Right lobe of liver (tissue), 6 donors: Measurements from ENCODE around the gene PARD6G. TPM values are rescaled to one million over a fixed set of nuclear protein-coding genes. Genes with fewer than 3 reads are reported as not detected.
"Not testable (repeated sequence)": the region's sequence is repeated elsewhere in the genome, so short reads cannot be mapped to it uniquely, and the experiment has no call there.

Source experiments
- ATAC-seq, 4 donors: fragments of 200-7000 bp; cut with Tn5 transposase; one replicate each; pipeline ENCODE4 v1.9.1; 2020; ENCODE audit warnings: mild to moderate bottlenecking in 4 of 4, moderate library complexity in 4 of 4
- DNase-seq, 3 donors: peaks; one replicate each; pipeline ENCODE4 v3.0.0-alpha.2; 2020
- H3K27ac ChIP-seq, 3 donors: fragments of 200-600 bp; one replicate each; pipeline ENCODE4 v1.8.0; 2022
- H3K27me3 ChIP-seq, 2 donors: fragments of 200-600 bp; one replicate each; pipeline ENCODE4 v1.8.0; 2022
- H3K36me3 ChIP-seq, 4 donors: fragments of 200-600 bp; sonication (generic) in 1 of 4; one replicate each; pipeline versions ENCODE4 v1.5.1 to v1.8.0; 2017 to 2022; ENCODE audit warnings: control low read depth in 1 of 4
- H3K4me1 ChIP-seq, 4 donors: fragments of 200-600 bp; sonication (generic) in 1 of 4; one replicate each; pipeline versions ENCODE4 v1.5.1 to v1.8.0; 2017 to 2022; ENCODE audit warnings: control low read depth in 1 of 4
- H3K4me3 ChIP-seq, 3 donors: fragments of 200-600 bp; one replicate each; pipeline ENCODE4 v1.8.0; 2022
- H3K9me3 ChIP-seq, 4 donors: fragments of 200-600 bp; sonication (generic) in 1 of 4; one replicate each; pipeline versions ENCODE4 v1.5.1 to v1.8.0; 2017 to 2022; ENCODE audit warnings: control low read depth in 1 of 4
- POLR2A ChIP-seq: fragments of 450-650 bp; IDR thresholded peaks from one replicate; pipeline ENCODE4 v1.6.1; 2017; ENCODE audit warnings: antibody characterized with exemption, mild to moderate bottlenecking
- WGBS: methylation state at CpG from one replicate; pipeline ENCODE4 v1.1.6; 2018; ENCODE audit warnings: low coverage, low lambda C conversion rate; ENCODE audit not compliant: insufficient coverage; ENCODE audit errors: missing lambda C conversion rate; 5-methylcytosine and 5-hydroxymethylcytosine counted together
- intact Hi-C, 2 donors: fragments of 100-400 bp; cut with DNase I; formaldehyde crosslinking; loops; one replicate each; pipeline versions ENCODE4 v1.11.2 to v1.14.1; 2022
- total RNA-seq, 6 experiments: library from RNA; depleted of rRNA in 2 of 6; stranded (reverse); fragments of >200 nt in 2 of 6; fragmentation: NEBNext Ultra II Directional in 3 of 6; extraction: Animal tissue kit (Norgen Biotek cat#: 25700) in 3 of 6; gene quantifications; one replicate each; pipeline versions ENCODE4 v1.1.0 to v1.2.4, GENCODE V29; 2016 to 2023
- TF ChIP-seq, protein P1 (sequence below), 4 donors: fragments of 200-600 bp in 3 of 4; fragments of 450-650 bp in 1 of 4; IDR thresholded peaks; one replicate each; pipeline versions ENCODE4 v1.5.1 to v1.8.0; 2016 to 2022; ENCODE audit warnings: antibody characterized with exemption in 4 of 4, mild to moderate bottlenecking in 2 of 4
- donor health status: DM: no; HTN: yes; CAD: no.
- donor health status: DM: no; HTN: no; CAD: no.
- donor health status: DM: no; HTN: no; CAD: no.
- donor health status: DM: no; HTN: yes; CAD: no.
- donor health status: DM: no; HTN: yes; CAD: no.

Gene PARD6G
- total RNA-seq, 6 experiments from 2014 or later: 1.1 to 5.5 (median 2.1) TPM

GRCh38 chr18:80243204-80243603 is 4.1 kb downstream of the PARD6G start:
- 64% methylated on average over 5 of the region's 5 CpGs for WGBS
- TF ChIP-seq POLR2A: no peak
- TF ChIP-seq, protein P1, sequence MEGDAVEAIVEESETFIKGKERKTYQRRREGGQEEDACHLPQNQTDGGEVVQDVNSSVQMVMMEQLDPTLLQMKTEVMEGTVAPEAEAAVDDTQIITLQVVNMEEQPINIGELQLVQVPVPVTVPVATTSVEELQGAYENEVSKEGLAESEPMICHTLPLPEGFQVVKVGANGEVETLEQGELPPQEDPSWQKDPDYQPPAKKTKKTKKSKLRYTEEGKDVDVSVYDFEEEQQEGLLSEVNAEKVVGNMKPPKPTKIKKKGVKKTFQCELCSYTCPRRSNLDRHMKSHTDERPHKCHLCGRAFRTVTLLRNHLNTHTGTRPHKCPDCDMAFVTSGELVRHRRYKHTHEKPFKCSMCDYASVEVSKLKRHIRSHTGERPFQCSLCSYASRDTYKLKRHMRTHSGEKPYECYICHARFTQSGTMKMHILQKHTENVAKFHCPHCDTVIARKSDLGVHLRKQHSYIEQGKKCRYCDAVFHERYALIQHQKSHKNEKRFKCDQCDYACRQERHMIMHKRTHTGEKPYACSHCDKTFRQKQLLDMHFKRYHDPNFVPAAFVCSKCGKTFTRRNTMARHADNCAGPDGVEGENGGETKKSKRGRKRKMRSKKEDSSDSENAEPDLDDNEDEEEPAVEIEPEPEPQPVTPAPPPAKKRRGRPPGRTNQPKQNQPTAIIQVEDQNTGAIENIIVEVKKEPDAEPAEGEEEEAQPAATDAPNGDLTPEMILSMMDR (IDR thresholded peaks at IDR 0.05): no peak
- intact Hi-C loops: no loop called here

GRCh38 chr18:80241919-80242777 is 5.2 kb downstream of the PARD6G start:
- no peak overlapping the region for H3K27ac ChIP-seq
- ATAC-seq (no peak), DNase-seq (no peak)
- no peaks in the 10 kb centered on the region for H3K9me3 ChIP-seq
- intact Hi-C loops: no loop called here
- 86% methylated on average over 3 of the region's 7 CpGs for WGBS
- H3K4me3 ChIP-seq: no peak overlapping the region
- no peak for TF ChIP-seq POLR2A
- TF ChIP-seq, protein P1 (IDR thresholded peaks at IDR 0.05): no peak
- H3K4me1 ChIP-seq: no peaks in the 10 kb centered on the region
- no peaks in the 10 kb centered on the region for H3K36me3 ChIP-seq
- H3K27me3 ChIP-seq: no peaks in the 10 kb centered on the region

More at GRCh38 chr18:80243204-80243603, 4.1 kb downstream of the PARD6G start:
- DNase-seq (no peak), ATAC-seq (no peak)
- Histone ChIP-seq H3K36me3 (no peaks in the 10 kb centered on the region), H3K9me3 (no peaks in the 10 kb centered on the region), H3K27ac (no peak overlapping the region), H3K4me3 (no peak overlapping the region), H3K27me3 (no peaks in the 10 kb centered on the region), H3K4me1 (no peaks in the 10 kb centered on the region)

- no peaks in the 10 kb centered on the region for H3K36me3 ChIP-seq
- no peak overlapping the region for H3K4me3 ChIP-seq
Observed at GRCh38 chr18:80239830-80240229, 7.5 kb downstream of the PARD6G start.

DNA sequence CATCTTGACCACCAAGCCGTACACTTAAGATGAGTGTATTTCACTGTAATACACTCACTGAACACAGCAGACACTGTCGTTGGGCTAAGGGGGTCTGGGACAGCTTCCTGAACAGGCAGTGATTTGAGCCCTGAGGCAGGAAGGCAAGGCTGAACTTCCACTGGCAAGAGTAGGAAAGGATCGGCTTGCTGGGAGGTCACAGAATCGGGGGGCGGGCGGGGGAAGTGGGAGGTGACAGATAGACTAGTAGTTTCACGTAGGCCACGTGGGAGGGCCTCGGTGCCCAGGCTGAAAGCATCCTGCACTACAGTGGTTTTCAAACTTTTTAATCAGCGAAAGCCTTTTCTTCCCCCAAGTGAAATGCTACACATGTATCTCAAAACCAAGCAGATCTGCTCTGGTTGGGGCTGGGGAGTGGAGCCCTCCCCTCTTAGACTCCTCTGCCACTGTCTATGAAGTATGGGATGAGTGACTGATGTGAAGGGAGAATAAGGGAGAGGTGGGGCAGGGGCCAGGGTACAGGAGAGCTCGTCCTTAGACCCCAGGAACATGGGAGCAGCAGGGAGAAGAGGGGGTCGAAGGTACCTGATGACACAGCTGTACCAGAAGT is 8.6 kb downstream of the PARD6G start:
- H3K9me3 ChIP-seq: no peaks in the 10 kb centered on the region

More at GRCh38 chr18:80239830-80240229, 7.5 kb downstream of the PARD6G start:
- no peak overlapping the region for H3K27ac ChIP-seq
- no peak for TF ChIP-seq POLR2A
- TF ChIP-seq, protein P1 (IDR thresholded peaks at IDR 0.05): no peak
- H3K4me1 ChIP-seq: no peaks in the 10 kb centered on the region
- intact Hi-C loops: no loop called here
- 46% methylated on average over 3 of the region's 5 CpGs for WGBS
- H3K27me3 ChIP-seq: no peaks in the 10 kb centered on the region
- DNase-seq (no peak), ATAC-seq (no peak)
- H3K9me3 ChIP-seq: no peaks in the 10 kb centered on the region

GRCh38 chr18:80237519-80237918 is 9.8 kb downstream of the PARD6G start:
- H3K27me3 ChIP-seq, intact Hi-C loops, ATAC-seq, H3K27ac ChIP-seq, H3K4me3 ChIP-seq, H3K36me3 ChIP-seq, H3K4me1 ChIP-seq, H3K9me3 ChIP-seq, DNase-seq: not testable (repeated sequence)

More for the DNA sequence above, 8.6 kb downstream of the PARD6G start:
- no peak overlapping the region for H3K27ac ChIP-seq
- no peaks in the 10 kb centered on the region for H3K36me3 ChIP-seq
- no peaks in the 10 kb centered on the region for H3K4me1 ChIP-seq
- WGBS: 69% methylated on average over 12 of the region's 12 CpGs
- ATAC-seq (no peak), DNase-seq (no peak)
- intact Hi-C loops: no loop called here
- no peak for TF ChIP-seq POLR2A
- TF ChIP-seq, protein P1 (IDR thresholded peaks at IDR 0.05): no peak
- no peak overlapping the region for H3K4me3 ChIP-seq
- no peaks in the 10 kb centered on the region for H3K27me3 ChIP-seq
